Measurements from ENCODE around the gene PCDHGA10.
"Not testable (repeated sequence)": the region's sequence is repeated elsewhere in the genome, so short reads cannot be mapped to it uniquely, and the experiment has no call there.

Gene PCDHGA10

DNA sequence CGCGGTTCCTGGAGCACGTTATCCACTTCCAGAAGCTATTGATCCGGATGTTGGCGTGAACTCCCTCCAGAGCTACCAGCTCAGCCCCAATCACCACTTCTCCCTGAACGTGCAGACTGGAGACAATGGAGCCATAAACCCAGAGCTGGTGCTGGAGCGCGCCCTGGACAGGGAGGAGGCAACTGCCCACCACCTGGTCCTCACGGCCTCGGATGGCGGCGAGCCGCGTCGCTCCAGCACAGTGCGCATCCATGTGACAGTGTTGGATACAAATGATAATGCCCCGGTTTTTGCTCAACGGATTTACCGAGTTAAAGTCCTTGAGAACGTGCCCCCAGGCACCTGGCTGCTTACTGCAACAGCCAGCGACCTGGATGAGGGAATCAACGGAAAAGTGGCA, 9.4 kb upstream of the PCDHGA10 start:
- Histone ChIP-seq H3K4me1 (no peaks in the 10 kb centered on the region), H3K27me3 (ENCODE audit: control insufficient read depth, insufficient read depth, low read length) (no peaks in the 10 kb centered on the region), H3K9me3 (ENCODE audit: control insufficient read depth, low read length) (peaks cover 9% of the 10 kb centered on the region), H3K4me3 (ENCODE audit: low read depth, low read length) (no peak overlapping the region), H3K79me2 (no peaks in the 10 kb centered on the region), H3K27ac (no peak overlapping the region), H2AFZ (no peak overlapping the region), H3K9ac (no peak overlapping the region), H3K4me2 (ENCODE audit: low read length) (no peak overlapping the region), H3K36me3 (ENCODE audit: control insufficient read depth, insufficient read depth, low read length) (no peaks in the 10 kb centered on the region)
- TF ChIP-seq CTCF (IDR thresholded peaks at IDR 0.05) = no peak

GRCh38 chr5:141407790-141408505, 4.8 kb upstream of the PCDHGA10 start, which contains the start of gene PCDHGB6:
PCDHGB6 (plus strand) TSS chr5:141408021; CDS start chr5:141408203, 182 bp downstream.
- H3K27me3 ChIP-seq (ENCODE audit: control insufficient read depth, insufficient read depth, low read length); H3K36me3 ChIP-seq (ENCODE audit: control insufficient read depth, insufficient read depth, low read length); H3K9ac ChIP-seq; H2AFZ ChIP-seq; H3K27ac ChIP-seq; H3K4me2 ChIP-seq (ENCODE audit: low read length); H3K4me1 ChIP-seq; H3K79me2 ChIP-seq: not testable (repeated sequence)
- Histone ChIP-seq H3K4me3 (ENCODE audit: low read depth, low read length) (peak within 1 kb of the TSS; percentile 17), H3K9me3 (ENCODE audit: control insufficient read depth, low read length) (peaks cover 10% of the 10 kb centered on the region)

- TF ChIP-seq CTCF (IDR thresholded peaks at IDR 0.05) = no peak
- Histone ChIP-seq H3K27ac (no peak overlapping the region), H3K27me3 (ENCODE audit: control insufficient read depth, insufficient read depth, low read length) (no peaks in the 10 kb centered on the region), H3K4me1 (no peaks in the 10 kb centered on the region), H3K79me2 (no peaks in the 10 kb centered on the region), H3K4me3 (ENCODE audit: low read depth, low read length) (no peak overlapping the region), H3K36me3 (ENCODE audit: control insufficient read depth, insufficient read depth, low read length) (peaks cover 5% of the 10 kb centered on the region), H3K4me2 (ENCODE audit: low read length) (no peak overlapping the region), H3K9me3 (ENCODE audit: control insufficient read depth, low read length) (peaks cover 6% of the 10 kb centered on the region), H2AFZ (no peak overlapping the region), H3K9ac (no peak overlapping the region)
Measured at GRCh38 chr5:141409598-141410306, 3.0 kb upstream of the PCDHGA10 start.

DNA sequence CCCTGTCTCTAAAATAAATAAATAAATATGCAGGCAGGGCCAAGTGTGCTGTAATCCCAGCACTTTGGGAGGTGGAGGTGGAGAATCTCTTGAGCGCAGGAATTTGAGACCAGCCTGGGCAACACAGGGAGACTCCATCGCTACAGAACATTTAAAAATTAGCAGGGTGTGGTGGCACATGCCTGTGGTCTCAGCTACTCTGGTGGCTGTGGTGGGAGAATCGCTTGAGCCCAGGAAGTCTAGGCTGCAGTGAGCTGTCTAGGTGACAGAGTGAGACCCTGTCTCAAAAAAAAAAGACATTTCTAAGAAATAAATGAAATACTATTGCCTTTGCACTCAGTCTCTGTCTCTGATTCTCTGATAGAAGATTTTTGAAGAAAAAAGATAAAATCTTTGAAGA, 1.2 kb upstream of the PCDHGA10 start:
- H2AFZ ChIP-seq = no peak overlapping the region
- no peaks in the 10 kb centered on the region for H3K4me1 ChIP-seq
- H3K9ac ChIP-seq = no peak overlapping the region
- H3K36me3 ChIP-seq (ENCODE audit: control insufficient read depth, insufficient read depth, low read length) = peaks cover 5% of the 10 kb centered on the region
- H3K79me2 ChIP-seq = no peaks in the 10 kb centered on the region
- H3K27ac ChIP-seq = no peak overlapping the region
- no peak overlapping the region for H3K4me3 ChIP-seq (ENCODE audit: low read depth, low read length)
- peaks cover 6% of the 10 kb centered on the region for H3K9me3 ChIP-seq (ENCODE audit: control insufficient read depth, low read length)
- no peak overlapping the region for H3K4me2 ChIP-seq (ENCODE audit: low read length)
- H3K27me3 ChIP-seq (ENCODE audit: control insufficient read depth, insufficient read depth, low read length) = no peaks in the 10 kb centered on the region
- no peak for TF ChIP-seq CTCF (IDR thresholded peaks at IDR 0.05)

- Histone ChIP-seq H3K4me1 (no peaks in the 10 kb centered on the region), H3K36me3 (ENCODE audit: control insufficient read depth, insufficient read depth, low read length) (peaks cover 7% of the 10 kb centered on the region), H3K9ac (no peak overlapping the region), H2AFZ (no peak overlapping the region), H3K4me2 (ENCODE audit: low read length) (no peak overlapping the region), H3K79me2 (no peaks in the 10 kb centered on the region), H3K27ac (no peak overlapping the region), H3K9me3 (ENCODE audit: control insufficient read depth, low read length) (peaks cover 10% of the 10 kb centered on the region), H3K4me3 (ENCODE audit: low read depth, low read length) (peak overlapping the region; percentile 48), H3K27me3 (ENCODE audit: control insufficient read depth, insufficient read depth, low read length) (no peaks in the 10 kb centered on the region)
- no peak for TF ChIP-seq CTCF (IDR thresholded peaks at IDR 0.05)
Measured at GRCh38 chr5:141413540-141414069, 818 bp downstream of the PCDHGA10 start.

GRCh38 chr5:141414548-141415274, 1.9 kb downstream of the PCDHGA10 start:
- H2AFZ ChIP-seq; H3K9me3 ChIP-seq (ENCODE audit: control insufficient read depth, low read length); H3K4me1 ChIP-seq; H3K36me3 ChIP-seq (ENCODE audit: control insufficient read depth, insufficient read depth, low read length); H3K27ac ChIP-seq; H3K9ac ChIP-seq; H3K4me2 ChIP-seq (ENCODE audit: low read length); H3K79me2 ChIP-seq; H3K4me3 ChIP-seq (ENCODE audit: low read depth, low read length); H3K27me3 ChIP-seq (ENCODE audit: control insufficient read depth, insufficient read depth, low read length): not testable (repeated sequence)

DNA sequence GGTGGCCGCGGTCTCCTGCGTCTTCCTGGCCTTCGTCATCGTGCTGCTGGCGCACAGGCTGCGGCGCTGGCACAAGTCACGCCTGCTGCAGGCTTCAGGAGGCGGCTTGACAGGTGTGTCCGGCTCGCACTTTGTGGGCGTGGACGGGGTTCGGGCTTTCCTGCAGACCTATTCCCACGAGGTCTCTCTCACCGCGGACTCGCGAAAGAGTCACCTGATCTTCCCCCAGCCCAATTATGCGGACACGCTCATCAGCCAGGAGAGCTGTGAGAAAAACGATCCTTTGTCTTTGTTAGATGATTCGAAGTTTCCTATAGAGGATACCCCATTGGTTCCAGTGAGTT, 2.5 kb downstream of the PCDHGA10 start:
- not testable (repeated sequence) for H3K27ac ChIP-seq; H2AFZ ChIP-seq; H3K79me2 ChIP-seq; H3K27me3 ChIP-seq (ENCODE audit: control insufficient read depth, insufficient read depth, low read length); H3K4me3 ChIP-seq (ENCODE audit: low read depth, low read length); H3K9me3 ChIP-seq (ENCODE audit: control insufficient read depth, low read length); H3K4me1 ChIP-seq; H3K9ac ChIP-seq; H3K4me2 ChIP-seq (ENCODE audit: low read length)
- H3K36me3 ChIP-seq (ENCODE audit: control insufficient read depth, insufficient read depth, low read length) = peaks cover 11% of the 10 kb centered on the region

Data from parathyroid adenoma (tissue), 2 donors.